SK-N-SH (cell line): ENCODE data around the gene COL1A2. TPM values are rescaled to one million over a fixed set of nuclear protein-coding genes. Genes with fewer than 3 reads are reported as not detected.

Source experiments
- CTCF ChIA-PET: fragments of 300-600, 350-600 bp; formaldehyde crosslinking; extraction: SDS; loops from one replicate; lab custom pipeline; 2021; lab: Yijun Ruan, JAX
- POLR2A ChIA-PET: fragments of 350-600 bp; sonication (Branson Sonifier 250); formaldehyde crosslinking; extraction: SDS; loops from one replicate; lab custom pipeline; 2020; ENCODE audit warnings: antibody characterized with exemption, inconsistent platforms; lab: Yijun Ruan, JAX
- DNase-seq: peaks from one replicate; pipeline ENCODE4 v3.0.0; 2012
- H2AFZ ChIP-seq: fragments of 200-600 bp; sonication (generic); 2 replicates; pipeline ENCODE4 v1.8.1; 2016; ENCODE audit warnings: antibody characterized with exemption, mild to moderate bottlenecking, low read depth
- H3F3A ChIP-seq: fragments of 200-600 bp; sonication (generic); replicated peaks from 2 replicates; pipeline ENCODE3; 2016; ENCODE audit warnings: antibody characterized with exemption, mild to moderate bottlenecking; ENCODE audit not compliant: insufficient read depth
- H3K27ac ChIP-seq, 2 experiments: fragments of 200-500 bp in 1 of 2; fragments of 200-600 bp in 1 of 2; sonication (Bioruptor generic) in 1 of 2; sonication (generic), shearing (Covaris generic) in 1 of 2; 2 replicates each; pipeline versions ENCODE4 v1.5.1 to v1.6.1; 2014 to 2016; ENCODE audit warnings: low read depth in 2 of 2, inconsistent platforms in 1 of 2, low read length in 1 of 2, mild to moderate bottlenecking in 1 of 2, mixed read lengths in 1 of 2
- H3K27me3 ChIP-seq: fragments of 200-600 bp; sonication (generic), shearing (Covaris generic); 2 replicates; pipeline ENCODE4 v1.6.1; 2016; ENCODE audit warnings: mixed run types; ENCODE audit not compliant: insufficient read depth
- H3K36me3 ChIP-seq, 2 experiments: fragments of 200-500 bp in 1 of 2; fragments of 200-600 bp in 1 of 2; sonication (Bioruptor generic) in 1 of 2; sonication (generic) in 1 of 2; replicated peaks in 1 of 2; 2 replicates each; pipeline versions ENCODE3 to v1.5.1; 2014 to 2016; ENCODE audit warnings: low read length in 1 of 2, mild to moderate bottlenecking in 1 of 2; ENCODE audit not compliant: insufficient read depth in 2 of 2, control insufficient read depth in 1 of 2
- H3K4me1 ChIP-seq, 2 experiments: fragments of 200-500 bp in 1 of 2; fragments of 200-600 bp in 1 of 2; sonication (Bioruptor generic) in 1 of 2; sonication (generic), shearing (Covaris generic) in 1 of 2; 2 replicates each; pipeline versions ENCODE4 v1.5.1 to v1.6.1; 2014 to 2016; ENCODE audit warnings: low read depth in 1 of 2, low read length in 1 of 2, mixed run types in 1 of 2; ENCODE audit not compliant: insufficient read depth in 2 of 2, control insufficient read depth in 1 of 2
- H3K4me2 ChIP-seq: fragments of 200-600 bp; sonication (generic), shearing (Covaris generic); 2 replicates; pipeline ENCODE4 v1.6.1; 2017; ENCODE audit warnings: mixed run types
- H3K4me3 ChIP-seq, 2 experiments: fragments of 200-500 bp in 1 of 2; fragments of 200-600 bp in 1 of 2; sonication (Bioruptor generic) in 1 of 2; sonication (generic), shearing (Covaris generic) in 1 of 2; 2 replicates each; pipeline versions ENCODE4 v1.5.1 to v1.8.1; 2014 to 2016; ENCODE audit warnings: low read depth in 2 of 2, inconsistent platforms in 1 of 2, low read length in 1 of 2, mild to moderate bottlenecking in 1 of 2, mixed read lengths in 1 of 2, moderate library complexity in 1 of 2
- H3K79me2 ChIP-seq: fragments of 200-600 bp; sonication (generic); 2 replicates; pipeline ENCODE4 v1.8.1; 2017; ENCODE audit warnings: mild to moderate bottlenecking; ENCODE audit not compliant: insufficient read depth
- H3K9ac ChIP-seq: fragments of 200-600 bp; sonication (generic); 2 replicates; pipeline ENCODE4 v1.6.1; 2017; ENCODE audit warnings: mixed run types
- H3K9me2 ChIP-seq: fragments of 200-600 bp; sonication (generic); 2 replicates; pipeline ENCODE4 v1.6.1; 2017; ENCODE audit warnings: mixed run types
- H3K9me3 ChIP-seq: fragments of 200-600 bp; sonication (generic); 2 replicates; pipeline ENCODE4 v1.6.1; 2017; ENCODE audit warnings: mixed run types, mild to moderate bottlenecking, moderate library complexity
- H4K20me1 ChIP-seq: fragments of 200-600 bp; sonication (generic); 2 replicates; pipeline ENCODE4 v1.6.1; 2017; ENCODE audit warnings: mild to moderate bottlenecking, mixed run types; ENCODE audit not compliant: insufficient read depth
- ELF1 ChIP-seq: IDR thresholded peaks from 2 replicates; pipeline ENCODE4 v1.4.0; 2012
- FOSL2 ChIP-seq: IDR thresholded peaks from 2 replicates; pipeline ENCODE4 v1.4.0; 2012; ENCODE audit warnings: low read depth, mild to moderate bottlenecking, moderate library complexity, borderline replicate concordance
- FOXM1 ChIP-seq: IDR thresholded peaks from 2 replicates; pipeline ENCODE4 v1.4.0; 2012; ENCODE audit warnings: low read depth, mild to moderate bottlenecking
- GABPA ChIP-seq: IDR thresholded peaks from 2 replicates; pipeline ENCODE4 v1.4.0; 2012; ENCODE audit warnings: low read depth, mild to moderate bottlenecking
- JUND ChIP-seq: IDR thresholded peaks from 2 replicates; pipeline ENCODE4 v1.4.0; 2012
- MEF2A ChIP-seq: IDR thresholded peaks from 2 replicates; pipeline ENCODE4 v1.4.0; 2012; ENCODE audit warnings: low read depth, borderline replicate concordance
- MXI1 ChIP-seq: IDR thresholded peaks from 2 replicates; pipeline ENCODE4 v1.6.1; 2012; ENCODE audit warnings: mild to moderate bottlenecking, low read depth, low read length, improper control_type of control experiment
- NFIC ChIP-seq: IDR thresholded peaks from 2 replicates; pipeline ENCODE4 v1.4.0; 2012; ENCODE audit warnings: borderline replicate concordance
- NRF1 ChIP-seq: IDR thresholded peaks from 2 replicates; pipeline ENCODE4 v1.6.1; 2012; ENCODE audit warnings: low read depth, mild to moderate bottlenecking, low read length
- RXRA ChIP-seq: IDR thresholded peaks from 2 replicates; pipeline ENCODE4 v1.4.0; 2012; ENCODE audit warnings: low read depth, mild to moderate bottlenecking, borderline replicate concordance
- SIN3A ChIP-seq: IDR thresholded peaks from 2 replicates; pipeline ENCODE4 v1.6.1; 2012; ENCODE audit warnings: low read depth, mild to moderate bottlenecking, low read length, moderate library complexity, borderline replicate concordance
- SMC3 ChIP-seq: IDR thresholded peaks from 2 replicates; pipeline ENCODE4 v1.6.1; 2012; ENCODE audit warnings: low read depth, low read length, improper control_type of control experiment
- TCF12 ChIP-seq: IDR thresholded peaks from 2 replicates; pipeline ENCODE4 v1.4.0; 2012
- TEAD4 ChIP-seq: IDR thresholded peaks from 2 replicates; pipeline ENCODE4 v1.4.0; 2012; ENCODE audit warnings: mild to moderate bottlenecking, borderline replicate concordance; ENCODE audit not compliant: insufficient read depth
- YY1 ChIP-seq: IDR thresholded peaks from 2 replicates; pipeline ENCODE4 v1.4.0; 2012; ENCODE audit warnings: low read depth, mild to moderate bottlenecking
- WGBS: methylation state at CpG from one replicate; pipeline ENCODE4 v1.1.6; 2017; ENCODE audit warnings: low lambda C conversion rate; 5-methylcytosine and 5-hydroxymethylcytosine counted together
- polyA plus RNA-seq, 3 experiments: library from polyadenylated mRNA; depleted of rRNA; stranded (reverse); fragments of >200 nt; gene quantifications; 2 replicates each; pipeline ENCODE4 v1.2.3, GENCODE V29; 2012
- TF ChIP-seq, protein P1 (sequence below): IDR thresholded peaks from 2 replicates; pipeline ENCODE4 v1.4.0; 2012; ENCODE audit warnings: low read depth
- TF ChIP-seq, protein P2 (sequence below): fragments of 150-350 bp; IDR thresholded peaks from 2 replicates; pipeline ENCODE4 v1.6.1; 2017; ENCODE audit warnings: antibody characterized with exemption, low read length, low read depth, borderline replicate concordance
- TF ChIP-seq, protein P3 (sequence below): IDR thresholded peaks from 2 replicates; pipeline ENCODE4 v1.4.0; 2012; ENCODE audit warnings: low read depth, borderline replicate concordance
- TF ChIP-seq, protein P4 (sequence below): fragments of 150-350 bp; IDR thresholded peaks from 2 replicates; pipeline ENCODE4 v1.6.1; 2016; ENCODE audit warnings: mild to moderate bottlenecking, low read depth, low read length
- TF ChIP-seq, protein P5 (sequence below): IDR thresholded peaks from 2 replicates; pipeline ENCODE4 v1.4.0; 2012; ENCODE audit warnings: low read depth, borderline replicate concordance
- TF ChIP-seq, protein P6 (sequence below): IDR thresholded peaks from 2 replicates; pipeline ENCODE4; 2012

COL1A2 gene
- polyA plus RNA-seq, 1 of the 3 experiments (the other 2 are of a cell fraction): 11.4 TPM

DNA sequence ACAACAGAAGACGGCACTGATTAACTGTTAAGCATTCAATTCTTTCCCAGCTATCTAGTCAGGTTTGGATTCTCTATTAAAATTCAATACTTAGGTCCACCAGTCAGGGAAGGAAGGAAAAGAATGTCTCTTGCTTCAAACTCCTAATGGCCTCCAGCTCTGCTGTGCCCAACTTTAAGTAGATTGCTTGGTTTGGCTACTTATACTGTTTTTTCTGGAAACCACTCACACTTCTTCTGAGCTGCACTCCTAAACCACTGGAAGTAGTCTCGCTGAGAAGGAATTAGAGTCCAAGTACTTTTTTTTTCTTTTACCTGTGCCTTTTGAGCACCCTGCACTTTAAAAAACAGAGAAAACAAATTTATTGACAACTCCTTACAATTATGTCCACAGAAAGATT lies 26.7 kb upstream of the COL1A2 start:
- POLR2A ChIA-PET: interaction anchor here (0.9 kb wide), 1 partner anchor 27 kb away, joined by 3 read pairs; no protein-coding TSS in a partner anchor
- Histone ChIP-seq H3K79me2 (no peaks in the 10 kb centered on the region), H3K9ac (peak overlapping the region; percentile 62), H3K36me3 (peaks cover 0 to 17% of the 10 kb centered on the region in 2 experiments), H3K4me1 (peaks cover 35 to 39% of the 10 kb centered on the region in 2 experiments), H3K27me3 (no peaks in the 10 kb centered on the region), H3K9me2 (no peaks in the 10 kb centered on the region), H3K4me2 (peak overlapping the region; percentile 52), H4K20me1 (no peaks in the 10 kb centered on the region), H3K9me3 (no peaks in the 10 kb centered on the region), H2AFZ (peak overlapping the region; percentile 44), H3K27ac (peak overlapping the region; percentile 96 to 100), H3F3A (peaks cover 54% of the 10 kb centered on the region), H3K4me3 (peak overlapping the region; percentile 17 to 19; a peak in 2 of 4 replicates)
- DNase-seq: no peak
- 41% methylated on average over 2 of the region's 2 CpGs for WGBS
- CTCF ChIA-PET: interaction anchor here (0.6 to 2.6 kb wide), 8 partner anchors 8 to 633 kb away, joined by 3 to 11 read pairs (median 4); partner anchors contain the start of gene COL1A2
- TF ChIP-seq NFIC (peak; percentile 31), SMC3 (no peak), YY1 (peak; percentile 51; the same call in 1 of the 2 replicates)
- TF ChIP-seq, protein P1, sequence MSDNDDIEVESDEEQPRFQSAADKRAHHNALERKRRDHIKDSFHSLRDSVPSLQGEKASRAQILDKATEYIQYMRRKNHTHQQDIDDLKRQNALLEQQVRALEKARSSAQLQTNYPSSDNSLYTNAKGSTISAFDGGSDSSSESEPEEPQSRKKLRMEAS: peak; percentile 49; the same call in 1 of the 2 replicates

DNA sequence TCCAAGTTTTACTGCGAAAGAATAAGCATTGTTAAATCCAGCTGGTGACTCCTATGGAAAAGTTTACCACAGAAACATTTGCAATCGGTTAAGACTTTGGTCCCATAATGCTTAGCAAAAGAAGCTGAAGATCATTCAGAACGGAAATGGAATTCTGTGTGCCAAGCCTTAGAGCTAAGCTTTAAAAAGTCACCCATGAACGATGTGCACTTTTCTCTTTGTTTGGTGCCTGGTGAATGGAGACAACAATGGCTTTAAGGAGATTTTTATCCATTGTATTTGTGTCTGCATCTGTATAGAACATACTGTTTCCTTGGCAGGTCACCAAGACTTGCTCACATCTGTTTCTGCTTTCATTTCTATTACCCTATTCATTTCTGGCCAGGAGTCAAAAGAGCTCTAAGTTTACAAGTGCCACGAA lies 26.3 kb upstream of the COL1A2 start:
- Histone ChIP-seq H4K20me1 (no peaks in the 10 kb centered on the region), H2AFZ (peak overlapping the region; percentile 44), H3K79me2 (no peaks in the 10 kb centered on the region), H3K4me3 (peak overlapping the region; percentile 17 to 19; a peak in 2 of 4 replicates), H3K4me2 (peak overlapping the region; percentile 52), H3F3A (peaks cover 54% of the 10 kb centered on the region), H3K27ac (peak overlapping the region; percentile 96 to 100), H3K4me1 (peaks cover 35 to 40% of the 10 kb centered on the region in 2 experiments), H3K27me3 (no peaks in the 10 kb centered on the region), H3K36me3 (peaks cover 0 to 14% of the 10 kb centered on the region in 2 experiments), H3K9ac (peak overlapping the region; percentile 62), H3K9me2 (no peaks in the 10 kb centered on the region), H3K9me3 (no peaks in the 10 kb centered on the region)
- peak; percentile 62 for DNase-seq
- ChIA-PET POLR2A (interaction anchor here (0.9 kb wide), 1 partner anchor 27 kb away, joined by 3 read pairs; no protein-coding TSS in a partner anchor), CTCF (interaction anchor here (0.7 to 2.6 kb wide), 9 partner anchors 8 to 746 kb away, joined by 3 to 11 read pairs (median 4); partner anchors contain the start of gene COL1A2)
- 3% methylated on average over 5 of the region's 5 CpGs for WGBS
- TF ChIP-seq SIN3A: no peak
- TF ChIP-seq TEAD4: peak; percentile 28; the same call in 1 of the 2 replicates
- no peak for TF ChIP-seq SMC3
- no peak for TF ChIP-seq ELF1
- no peak; the same call in 1 of the 2 replicates for TF ChIP-seq YY1
- peak; percentile 96 for TF ChIP-seq NFIC
- no peak; the same call in 1 of the 2 replicates for TF ChIP-seq RXRA
- TF ChIP-seq MXI1: no peak
- TF ChIP-seq MEF2A: no peak
- peak; percentile 44 for TF ChIP-seq JUND
- TF ChIP-seq FOXM1: peak; percentile 52; the same call in 1 of the 2 replicates
- TF ChIP-seq, protein P2, sequence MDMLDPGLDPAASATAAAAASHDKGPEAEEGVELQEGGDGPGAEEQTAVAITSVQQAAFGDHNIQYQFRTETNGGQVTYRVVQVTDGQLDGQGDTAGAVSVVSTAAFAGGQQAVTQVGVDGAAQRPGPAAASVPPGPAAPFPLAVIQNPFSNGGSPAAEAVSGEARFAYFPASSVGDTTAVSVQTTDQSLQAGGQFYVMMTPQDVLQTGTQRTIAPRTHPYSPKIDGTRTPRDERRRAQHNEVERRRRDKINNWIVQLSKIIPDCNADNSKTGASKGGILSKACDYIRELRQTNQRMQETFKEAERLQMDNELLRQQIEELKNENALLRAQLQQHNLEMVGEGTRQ: no peak
- no peak for TF ChIP-seq FOSL2
- TF ChIP-seq, protein P3, sequence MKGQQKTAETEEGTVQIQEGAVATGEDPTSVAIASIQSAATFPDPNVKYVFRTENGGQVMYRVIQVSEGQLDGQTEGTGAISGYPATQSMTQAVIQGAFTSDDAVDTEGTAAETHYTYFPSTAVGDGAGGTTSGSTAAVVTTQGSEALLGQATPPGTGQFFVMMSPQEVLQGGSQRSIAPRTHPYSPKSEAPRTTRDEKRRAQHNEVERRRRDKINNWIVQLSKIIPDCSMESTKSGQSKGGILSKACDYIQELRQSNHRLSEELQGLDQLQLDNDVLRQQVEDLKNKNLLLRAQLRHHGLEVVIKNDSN: no peak; the same call in 1 of the 2 replicates
- TF ChIP-seq, protein P4, sequence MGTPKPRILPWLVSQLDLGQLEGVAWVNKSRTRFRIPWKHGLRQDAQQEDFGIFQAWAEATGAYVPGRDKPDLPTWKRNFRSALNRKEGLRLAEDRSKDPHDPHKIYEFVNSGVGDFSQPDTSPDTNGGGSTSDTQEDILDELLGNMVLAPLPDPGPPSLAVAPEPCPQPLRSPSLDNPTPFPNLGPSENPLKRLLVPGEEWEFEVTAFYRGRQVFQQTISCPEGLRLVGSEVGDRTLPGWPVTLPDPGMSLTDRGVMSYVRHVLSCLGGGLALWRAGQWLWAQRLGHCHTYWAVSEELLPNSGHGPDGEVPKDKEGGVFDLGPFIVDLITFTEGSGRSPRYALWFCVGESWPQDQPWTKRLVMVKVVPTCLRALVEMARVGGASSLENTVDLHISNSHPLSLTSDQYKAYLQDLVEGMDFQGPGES: no peak
- no peak for TF ChIP-seq NRF1
- TF ChIP-seq, protein P1: no peak
- peak; percentile 50 for TF ChIP-seq GABPA
- TF ChIP-seq, protein P5, sequence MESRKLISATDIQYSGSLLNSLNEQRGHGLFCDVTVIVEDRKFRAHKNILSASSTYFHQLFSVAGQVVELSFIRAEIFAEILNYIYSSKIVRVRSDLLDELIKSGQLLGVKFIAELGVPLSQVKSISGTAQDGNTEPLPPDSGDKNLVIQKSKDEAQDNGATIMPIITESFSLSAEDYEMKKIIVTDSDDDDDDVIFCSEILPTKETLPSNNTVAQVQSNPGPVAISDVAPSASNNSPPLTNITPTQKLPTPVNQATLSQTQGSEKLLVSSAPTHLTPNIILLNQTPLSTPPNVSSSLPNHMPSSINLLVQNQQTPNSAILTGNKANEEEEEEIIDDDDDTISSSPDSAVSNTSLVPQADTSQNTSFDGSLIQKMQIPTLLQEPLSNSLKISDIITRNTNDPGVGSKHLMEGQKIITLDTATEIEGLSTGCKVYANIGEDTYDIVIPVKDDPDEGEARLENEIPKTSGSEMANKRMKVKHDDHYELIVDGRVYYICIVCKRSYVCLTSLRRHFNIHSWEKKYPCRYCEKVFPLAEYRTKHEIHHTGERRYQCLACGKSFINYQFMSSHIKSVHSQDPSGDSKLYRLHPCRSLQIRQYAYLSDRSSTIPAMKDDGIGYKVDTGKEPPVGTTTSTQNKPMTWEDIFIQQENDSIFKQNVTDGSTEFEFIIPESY: no peak
- TF ChIP-seq, protein P6, sequence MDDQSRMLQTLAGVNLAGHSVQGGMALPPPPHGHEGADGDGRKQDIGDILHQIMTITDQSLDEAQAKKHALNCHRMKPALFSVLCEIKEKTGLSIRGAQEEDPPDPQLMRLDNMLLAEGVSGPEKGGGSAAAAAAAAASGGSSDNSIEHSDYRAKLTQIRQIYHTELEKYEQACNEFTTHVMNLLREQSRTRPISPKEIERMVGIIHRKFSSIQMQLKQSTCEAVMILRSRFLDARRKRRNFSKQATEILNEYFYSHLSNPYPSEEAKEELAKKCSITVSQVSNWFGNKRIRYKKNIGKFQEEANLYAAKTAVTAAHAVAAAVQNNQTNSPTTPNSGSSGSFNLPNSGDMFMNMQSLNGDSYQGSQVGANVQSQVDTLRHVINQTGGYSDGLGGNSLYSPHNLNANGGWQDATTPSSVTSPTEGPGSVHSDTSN: no peak
- peak; percentile 97 for TF ChIP-seq TCF12
